A673 (cell line): ENCODE measurements around the gene SIK2. TPM values are rescaled to one million over a fixed set of nuclear protein-coding genes. Genes with fewer than 3 reads are reported as not detected.

Source experiments
- BruUV-seq: library from RNA; stranded (reverse); fragments of 400-500 nt; replicated peaks from 2 replicates; lab custom pipeline; 2021; lab: Mats Ljungman, UMichigan
- CTCF ChIA-PET: fragments of 300-600 bp; sonication (Branson Sonifier 250); formaldehyde crosslinking; loops from one replicate; lab custom pipeline; 2022; ENCODE audit warnings: antibody characterized with exemption; lab: Charles Lee
- POLR2A ChIA-PET: fragments of 300-600 bp; sonication (Branson Sonifier 250); formaldehyde crosslinking; loops from one replicate; lab custom pipeline; 2022; ENCODE audit warnings: antibody characterized with exemption; ENCODE audit not compliant: low non-redundant PET; lab: Charles Lee
- DNase-seq: peaks from one replicate; pipeline ENCODE4 v3.0.0-alpha.2; 2015; ENCODE audit warnings: low spot score
- H3K27ac ChIP-seq: fragments of 200-600 bp; sonication (generic); 2 replicates; pipeline ENCODE4 v1.5.1; 2016; ENCODE audit warnings: mixed run types, low read depth, mild to moderate bottlenecking, mixed read lengths, antibody characterized with exemption, low read length; ENCODE audit not compliant: poor library complexity, severe bottlenecking
- H3K27me3 ChIP-seq: fragments of 200-600 bp; sonication (generic); replicated peaks from 2 replicates; pipeline ENCODE4 v1.6.1; 2017; ENCODE audit warnings: mixed run types, low read depth, mild to moderate bottlenecking, mixed read lengths, antibody characterized with exemption, low read length; ENCODE audit not compliant: insufficient read depth, poor library complexity
- H3K36me3 ChIP-seq: fragments of 200-600 bp; sonication (generic); 2 replicates; pipeline ENCODE4 v1.6.1; 2016; ENCODE audit warnings: mixed run types, mild to moderate bottlenecking, mixed read lengths, antibody characterized with exemption, low read length; ENCODE audit not compliant: insufficient read depth, poor library complexity, severe bottlenecking
- H3K4me1 ChIP-seq: fragments of 200-600 bp; sonication (generic); 2 replicates; pipeline ENCODE4 v1.6.1; 2017; ENCODE audit warnings: mixed run types, mild to moderate bottlenecking, mixed read lengths, antibody characterized with exemption, low read length; ENCODE audit not compliant: insufficient read depth, poor library complexity, severe bottlenecking
- H3K4me3 ChIP-seq: fragments of 200-600 bp; sonication (generic); 2 replicates; pipeline ENCODE4 v1.5.1; 2016; ENCODE audit warnings: low read depth, mixed run types, mild to moderate bottlenecking, mixed read lengths, low read length; ENCODE audit not compliant: poor library complexity, severe bottlenecking
- H3K9me3 ChIP-seq: fragments of 200-600 bp; sonication (generic); 2 replicates; pipeline ENCODE4 v1.6.1; 2016; ENCODE audit warnings: mixed run types, low read depth, mild to moderate bottlenecking, mixed read lengths, antibody characterized with exemption, low read length; ENCODE audit not compliant: poor library complexity, severe bottlenecking
- CTCF ChIP-seq: fragments of 300-800, 200-600 bp; sonication (generic); conservative IDR thresholded peaks from 2 replicates; pipeline ENCODE4 v1.5.1; 2017; ENCODE audit warnings: low read depth, mild to moderate bottlenecking, antibody characterized with exemption, low read length, moderate library complexity, mixed read lengths
- EZH2 ChIP-seq: fragments of 200-600 bp; sonication (generic); IDR thresholded peaks from 2 replicates; pipeline ENCODE4 v1.6.1; 2017; ENCODE audit warnings: borderline replicate concordance, low read depth, mild to moderate bottlenecking, mixed read lengths, antibody characterized with exemption, low read length; ENCODE audit not compliant: poor library complexity, severe bottlenecking
- intact Hi-C: fragments of 100-400 bp; cut with micrococcal nuclease; formaldehyde crosslinking; loops from one replicate; pipeline ENCODE4 v1.10.0; 2022; ENCODE audit not compliant: unreplicated experiment
- total RNA-seq: library from RNA; stranded (reverse); gene quantifications from 2 replicates; pipeline ENCODE4 v1.2.3, GENCODE V29; 2021

The SIK2 gene
- total RNA-seq, 1 experiment from 2014 or later = 18.7 TPM

GRCh38 chr11:111570796-111571195 lies 31.5 kb upstream of the SIK2 start:
- CTCF ChIA-PET = no interaction called here

GRCh38 chr11:111571829-111572501 lies 30.3 kb upstream of the SIK2 start:
- CTCF ChIA-PET = interaction anchor here (1.4 kb wide), 1 partner anchor 280 kb away, joined by 3 read pairs; no protein-coding TSS in a partner anchor
- Histone ChIP-seq H3K4me3 (no peak overlapping the region), H3K4me1 (peaks cover 8% of the 10 kb centered on the region), H3K9me3 (no peaks in the 10 kb centered on the region), H3K27ac (no peak overlapping the region), H3K27me3 (no peaks in the 10 kb centered on the region), H3K36me3 (no peaks in the 10 kb centered on the region)
- intact Hi-C loops = no loop called here
- no TSS peak for BruUV-seq
- no peak for DNase-seq
- POLR2A ChIA-PET = no interaction called here
- no peak for TF ChIP-seq EZH2
- TF ChIP-seq CTCF = no peak

More at GRCh38 chr11:111570796-111571195, 31.5 kb upstream of the SIK2 start:
- H3K9me3 ChIP-seq = no peaks in the 10 kb centered on the region
- no peak overlapping the region for H3K4me3 ChIP-seq
- no peaks in the 10 kb centered on the region for H3K27me3 ChIP-seq
- DNase-seq = no peak
- no peaks in the 10 kb centered on the region for H3K36me3 ChIP-seq
- no TSS peak for BruUV-seq
- TF ChIP-seq EZH2 (no peak), CTCF (no peak)
- H3K27ac ChIP-seq = no peak overlapping the region
- POLR2A ChIA-PET = interaction anchor here (0.5 kb wide), 1 partner anchor 120 kb away, joined by 3 read pairs; no protein-coding TSS in a partner anchor
- H3K4me1 ChIP-seq = peaks cover 8% of the 10 kb centered on the region
- intact Hi-C loops = no loop called here

- ChIA-PET POLR2A (no interaction called here), CTCF (interaction anchor here (1.4 kb wide), 1 partner anchor 279 kb away, joined by 3 read pairs; no protein-coding TSS in a partner anchor)
- no peaks in the 10 kb centered on the region for H3K36me3 ChIP-seq
- H3K4me1 ChIP-seq = peaks cover 8% of the 10 kb centered on the region
- H3K27ac ChIP-seq = no peak overlapping the region
- no peaks in the 10 kb centered on the region for H3K9me3 ChIP-seq
- intact Hi-C loops = no loop called here
- H3K4me3 ChIP-seq = no peak overlapping the region
- no TSS peak for BruUV-seq
- no peak for DNase-seq
- no peaks in the 10 kb centered on the region for H3K27me3 ChIP-seq
- no peak for TF ChIP-seq EZH2
- TF ChIP-seq CTCF = no peak
Measured at GRCh38 chr11:111572581-111572980, 29.7 kb upstream of the SIK2 start.
